ENCODE measurements around the gene ECHS1. TPM values are rescaled to one million over a fixed set of nuclear protein-coding genes. Genes with fewer than 3 reads are reported as not detected.

The ECHS1 gene
- total and polyA plus RNA-seq, 9 of the 15 experiments (the other 6 are each of a cell fraction or from before 2014, with no cell fraction given), result 16.6 to 100 (median 68.1) TPM

- TF ChIP-seq ZBTB43 (CRISPR knock-in tag; IDR thresholded peaks at IDR 0.05) (no peak), HES1 (IDR thresholded peaks at IDR 0.05; ENCODE audit: low read depth) (no peak), HNRNPK (IDR thresholded peaks at IDR 0.05; ENCODE audit: low read depth, low read length, poor library complexity, severe bottlenecking) (no peak), ZC3H8 (IDR thresholded peaks at IDR 0.05) (no peak), CREB3L1 (IDR thresholded peaks at IDR 0.05; ENCODE audit: borderline replicate concordance, low read depth) (no peak)
Measured at GRCh38 chr10:133391761-133392518, 18.8 kb upstream of the ECHS1 start (continued).

GRCh38 chr10:133391249-133391635 lies 18.1 kb upstream of the ECHS1 start:
- Histone ChIP-seq H3K9me3 (replicated peaks; ENCODE audit: control insufficient read depth, insufficient read depth, low read depth, low read length) (no peaks in the 10 kb centered on the region), H3K79me2 (ENCODE audit: control insufficient read depth, insufficient read depth, low read length) (peaks cover 19% of the 10 kb centered on the region), H3K9ac (ENCODE audit: insufficient read depth in 1 of 2, low read depth in 2 of 2, low read length in 2 of 2) (peak overlapping the region in 1 of 2 experiments; percentile 52; a peak in 2 of 4 replicates), H3K9me1 (ENCODE audit: control insufficient read depth, insufficient read depth, low read length) (no peaks in the 10 kb centered on the region), H3K27ac (ENCODE audit: extremely low read depth, low read depth, low read length) (peak overlapping the region; percentile 83; the same call in 2 of the 3 replicates), H3K27me3 (ENCODE audit: control insufficient read depth in 2 of 2, insufficient read depth in 2 of 2, low read length in 2 of 2) (no peaks in the 10 kb centered on the region), H3K4me2 (ENCODE audit: insufficient read depth, low read length) (peak overlapping the region; percentile 92), H3K4me1 (replicated peaks in 1 of 2; ENCODE audit: control insufficient read depth in 2 of 2, insufficient read depth in 2 of 2, low read length in 2 of 2) (peaks cover 17 to 65% of the 10 kb centered on the region in 2 experiments), H3K4me3 (no peak overlapping the region), H3K36me3 (ENCODE audit: control insufficient read depth, insufficient read depth, low read length) (peaks cover 11% of the 10 kb centered on the region; the same call in 1 of the 3 replicates), H2AFZ (ENCODE audit: low read depth, low read length) (no peak overlapping the region), H4K20me1 (replicated peaks; ENCODE audit: control insufficient read depth, insufficient read depth, low read length) (no peaks in the 10 kb centered on the region)
- BruUV-seq (replicated peaks), result no TSS peak
- no peak for ATAC-seq
- POLR2A ChIA-PET, result interaction anchor here (1.6 kb wide), 1 partner anchor 14 kb away, joined by 5 read pairs; no protein-coding TSS in a partner anchor
- WGBS (ENCODE audit: insufficient coverage, low coverage, missing lambda C conversion rate), result 94% methylated on average over 12 of the region's 12 CpGs
- no peak for TF ChIP-seq SNAPC5 (CRISPR knock-in tag; IDR thresholded peaks at IDR 0.05)
- no peak for DNase-seq (ENCODE audit: extremely low read depth in 1 of 4, low spot score in 3 of 4)
- CTCF ChIA-PET (ENCODE audit: low intra/inter-chr PET ratio), result no interaction called here
- in situ Hi-C loops (cut with MboI) (no loop called here), intact Hi-C loops (cut with micrococcal nuclease) (loop anchor here (5.0 to 10.0 kb wide), 2 partner anchors 34 to 66 kb away; partner anchors contain the start of gene FUOM)
- no peak for FAIRE-seq
